Immature natural killer cell (primary cell): ENCODE measurements around the gene LIPT1. TPM values are rescaled to one million over a fixed set of nuclear protein-coding genes. Genes with fewer than 3 reads are reported as not detected.
"Not testable (repeated sequence)": the region's sequence is repeated elsewhere in the genome, so short reads cannot be mapped to it uniquely, and the experiment has no call there.

Experiments
- DNase-seq, 3 donors: peaks; one replicate each; pipeline ENCODE4 v3.0.0; 2022; ENCODE audit warnings: mixed read lengths in 1 of 3
- H3K27ac Mint-ChIP-seq, 6 donors: one replicate each; pipeline ENCODE4 v1.8.0; 2020; ENCODE audit warnings: mixed read lengths in 6 of 6, mild to moderate bottlenecking in 5 of 6, inconsistent platforms in 4 of 6, moderate library complexity in 3 of 6
- H3K27me3 Mint-ChIP-seq, 3 donors: one replicate each; pipeline ENCODE4 v1.8.0; 2020 to 2021; ENCODE audit warnings: low read depth in 3 of 3, mild to moderate bottlenecking in 3 of 3, mixed read lengths in 3 of 3, moderate library complexity in 3 of 3, inconsistent platforms in 1 of 3
- H3K36me3 Mint-ChIP-seq, 3 donors: one replicate each; pipeline ENCODE4 v1.8.0; 2020; ENCODE audit warnings: mixed read lengths in 3 of 3, inconsistent platforms in 2 of 3, mild to moderate bottlenecking in 2 of 3
- H3K4me1 Mint-ChIP-seq, 2 donors: one replicate each; pipeline ENCODE4 v1.8.0; 2020; ENCODE audit warnings: inconsistent platforms in 2 of 2, mild to moderate bottlenecking in 2 of 2, mixed read lengths in 2 of 2, moderate library complexity in 1 of 2
- H3K4me3 Mint-ChIP-seq, 5 donors: one replicate each; pipeline ENCODE4 v1.8.0; 2020; ENCODE audit warnings: mild to moderate bottlenecking in 5 of 5, mixed read lengths in 5 of 5, inconsistent platforms in 3 of 5, moderate library complexity in 3 of 5
- H3K9me3 Mint-ChIP-seq, 6 donors: one replicate each; pipeline ENCODE4 v1.8.0; 2020; ENCODE audit warnings: mild to moderate bottlenecking in 6 of 6, mixed read lengths in 6 of 6, inconsistent platforms in 4 of 6, moderate library complexity in 3 of 6
- polyA plus RNA-seq, 3 donors: library from polyadenylated mRNA; unstranded; fragments of 300-500 nt; fragmentation: Illumina TruSeq; gene quantifications; one replicate each; pipeline ENCODE4 v1.2.3, GENCODE V29; 2021

LIPT1 gene
- 10 to 100 TPM; 11.6 to 21.3 (median 20.7) TPM for polyA plus RNA-seq

GRCh38 chr2:99154643-99155536 is at the start of gene LIPT1, which contains the start of gene TSGA10:
Gene LIPT1, plus strand, starts transcription at chr2:99154967. Its CDS starts 6,991 bp downstream, at chr2:99161958.
Gene TSGA10, minus strand, starts transcription at chr2:99154942. Its CDS starts 45,503 bp downstream, at chr2:99109439.
- peak; percentile 91 to 92 (median 91) for DNase-seq
- no peak within 1 kb of the TSS for H3K4me3 Mint-ChIP-seq
- peak within 1 kb of the TSS in 1 of 6 donors; percentile 97 for H3K27ac Mint-ChIP-seq
- peaks cover 11 to 40% of the 10 kb centered on the region in 2 donors for H3K4me1 Mint-ChIP-seq
- no peaks in the 10 kb centered on the region for H3K9me3 Mint-ChIP-seq
- peaks cover 11 to 21% (median 12%) of the 10 kb centered on the region in 3 donors for H3K36me3 Mint-ChIP-seq
- H3K27me3 Mint-ChIP-seq = peaks cover 4 to 17% (median 7%) of the 10 kb centered on the region in 3 donors

DNA sequence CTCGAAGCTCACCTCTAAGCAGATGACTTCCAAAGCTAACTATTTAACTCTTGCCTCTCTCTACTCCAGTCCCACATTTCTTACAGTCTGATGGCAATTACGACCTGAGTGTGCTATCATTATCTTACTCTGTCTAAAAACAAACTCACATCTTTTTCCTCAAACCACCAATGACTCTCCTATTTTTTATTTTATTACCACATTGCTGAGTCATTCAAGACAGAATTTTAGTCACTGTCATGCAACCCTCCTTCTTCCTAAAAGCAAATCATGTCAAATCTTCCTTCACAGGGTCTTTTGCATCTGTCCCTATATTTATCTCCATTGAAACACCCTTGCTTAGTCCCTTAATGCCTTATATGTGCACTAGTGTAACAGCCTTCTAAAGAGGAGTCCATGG is 47.9 kb upstream of the LIPT1 start:
- peaks cover 0 to 7% (median 0%) of the 10 kb centered on the region in 3 donors for H3K36me3 Mint-ChIP-seq
- no peak overlapping the region for H3K4me3 Mint-ChIP-seq
- no peaks in the 10 kb centered on the region for H3K4me1 Mint-ChIP-seq
- H3K27ac Mint-ChIP-seq = no peak overlapping the region
- no peak for DNase-seq
- H3K27me3 Mint-ChIP-seq = no peaks in the 10 kb centered on the region
- H3K9me3 Mint-ChIP-seq = no peaks in the 10 kb centered on the region

DNA sequence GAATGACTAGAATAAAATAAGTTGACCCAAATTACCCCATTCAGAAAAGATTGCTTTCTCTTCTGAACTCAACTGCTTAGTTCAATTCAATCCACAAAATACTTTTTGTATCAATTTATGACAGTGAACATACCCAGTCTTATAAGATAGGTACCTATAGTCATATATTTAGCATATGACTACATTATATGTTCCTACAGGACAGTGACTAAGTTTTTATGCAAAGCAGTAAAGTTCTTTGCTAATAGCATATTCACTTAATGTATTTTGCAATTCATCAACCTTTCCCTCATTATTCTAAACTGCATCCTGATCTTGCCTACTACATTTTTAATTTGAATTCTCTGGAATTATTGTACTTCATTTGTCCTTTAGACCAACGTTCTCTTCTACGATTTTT is 43.5 kb upstream of the LIPT1 start:
- H3K9me3 Mint-ChIP-seq = no peaks in the 10 kb centered on the region
- no peaks in the 10 kb centered on the region for H3K4me1 Mint-ChIP-seq
- DNase-seq = no peak
- no peak overlapping the region for H3K4me3 Mint-ChIP-seq
- H3K27ac Mint-ChIP-seq = no peak overlapping the region
- peaks cover 0 to 3% (median 0%) of the 10 kb centered on the region in 3 donors for H3K36me3 Mint-ChIP-seq
- H3K27me3 Mint-ChIP-seq = peaks cover 0 to 2% (median 0%) of the 10 kb centered on the region in 3 donors

DNA sequence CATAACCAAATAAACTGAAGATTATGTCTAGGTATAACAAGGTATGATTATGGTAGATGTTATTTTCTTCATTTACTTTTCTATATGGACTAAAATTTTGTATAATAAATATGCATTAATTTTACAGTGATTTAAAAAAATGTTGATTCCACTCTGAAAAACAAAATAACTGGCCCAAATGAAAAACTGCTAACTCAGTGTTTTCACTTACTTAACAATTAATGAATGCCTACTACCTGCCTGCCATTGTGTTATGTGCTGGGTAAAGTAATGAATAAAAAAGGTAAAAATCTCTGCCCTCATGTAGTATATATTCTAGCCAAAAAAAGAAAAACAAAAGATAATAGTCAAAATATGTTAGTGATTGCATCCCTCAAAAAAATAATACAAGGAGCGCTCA is 42.8 kb upstream of the LIPT1 start:
- Mint-ChIP-seq H3K4me3 (no peak overlapping the region), H3K27me3 (peaks cover 0 to 2% (median 0%) of the 10 kb centered on the region in 3 donors), H3K36me3 (peaks cover 0 to 3% (median 0%) of the 10 kb centered on the region in 3 donors), H3K9me3 (no peaks in the 10 kb centered on the region), H3K4me1 (no peaks in the 10 kb centered on the region), H3K27ac (no peak overlapping the region)
- DNase-seq = no peak

DNA sequence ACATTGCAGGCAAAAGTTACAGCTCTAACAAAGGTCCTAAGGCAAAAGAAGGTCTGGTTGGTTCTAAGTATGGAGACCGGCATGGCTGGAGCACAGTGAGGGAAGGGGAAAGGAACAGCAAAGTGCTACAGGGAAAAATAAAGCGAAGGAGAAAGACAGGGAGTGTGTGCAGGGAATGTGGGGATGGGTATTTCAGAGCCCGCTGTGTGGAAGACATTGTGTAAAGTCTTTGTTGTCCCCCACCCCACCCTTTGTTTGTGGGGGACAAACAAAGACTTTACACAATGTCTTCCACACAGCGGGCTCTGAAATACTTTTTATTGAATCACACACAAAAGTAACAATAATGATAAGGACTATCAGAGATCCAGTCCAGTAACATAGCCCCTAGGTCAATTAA is 42.1 kb upstream of the LIPT1 start:
- peaks cover 0 to 2% (median 0%) of the 10 kb centered on the region in 3 donors for H3K27me3 Mint-ChIP-seq
- no peaks in the 10 kb centered on the region for H3K9me3 Mint-ChIP-seq
- no peak overlapping the region for H3K4me3 Mint-ChIP-seq
- no peak for DNase-seq
- no peak overlapping the region for H3K27ac Mint-ChIP-seq
- H3K36me3 Mint-ChIP-seq = peaks cover 0 to 3% (median 0%) of the 10 kb centered on the region in 3 donors
- no peaks in the 10 kb centered on the region for H3K4me1 Mint-ChIP-seq

- no peaks in the 10 kb centered on the region for H3K4me1 Mint-ChIP-seq
- no peak overlapping the region for H3K27ac Mint-ChIP-seq
- no peak for DNase-seq
- H3K36me3 Mint-ChIP-seq = peaks cover 34 to 55% (median 43%) of the 10 kb centered on the region in 3 donors
- no peak overlapping the region for H3K4me3 Mint-ChIP-seq
- peaks cover 0 to 9% (median 3%) of the 10 kb centered on the region in 3 donors for H3K27me3 Mint-ChIP-seq
- H3K9me3 Mint-ChIP-seq = peaks cover 25 to 48% (median 36%) of the 10 kb centered on the region in 6 donors
Measured at GRCh38 chr2:99127981-99128380, 26.8 kb upstream of the LIPT1 start.

DNA sequence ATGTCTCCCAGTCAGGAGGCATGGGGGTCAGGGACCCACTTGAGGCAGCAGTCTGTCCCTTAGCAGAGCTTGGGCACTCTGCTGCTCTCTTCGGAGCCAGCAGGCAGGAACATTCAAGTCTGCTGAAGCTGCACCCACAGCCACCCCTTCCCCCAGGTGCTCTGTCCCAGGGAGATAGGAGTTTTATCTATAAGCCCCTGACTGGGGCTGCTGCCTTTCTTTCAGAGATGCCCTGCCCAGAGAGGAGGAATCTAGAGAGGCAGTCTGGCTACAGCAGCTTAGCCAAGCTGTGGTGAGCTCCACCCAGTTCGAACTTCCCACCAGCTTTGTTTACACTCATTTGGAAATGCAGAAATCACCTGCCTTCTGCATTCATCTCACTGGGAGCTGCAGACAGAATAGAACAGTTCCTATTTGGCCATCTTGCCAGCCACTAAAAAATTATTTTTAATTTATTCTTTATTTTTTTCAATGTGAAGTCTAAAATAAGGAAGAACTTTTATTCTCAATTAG is 19.7 kb upstream of the LIPT1 start:
- not testable (repeated sequence) for H3K27ac Mint-ChIP-seq, H3K4me3 Mint-ChIP-seq, DNase-seq, H3K27me3 Mint-ChIP-seq, H3K4me1 Mint-ChIP-seq
- H3K36me3 Mint-ChIP-seq = peaks cover 6 to 20% (median 17%) of the 10 kb centered on the region in 3 donors
- H3K9me3 Mint-ChIP-seq = peaks cover 21 to 45% (median 39%) of the 10 kb centered on the region in 6 donors

DNA sequence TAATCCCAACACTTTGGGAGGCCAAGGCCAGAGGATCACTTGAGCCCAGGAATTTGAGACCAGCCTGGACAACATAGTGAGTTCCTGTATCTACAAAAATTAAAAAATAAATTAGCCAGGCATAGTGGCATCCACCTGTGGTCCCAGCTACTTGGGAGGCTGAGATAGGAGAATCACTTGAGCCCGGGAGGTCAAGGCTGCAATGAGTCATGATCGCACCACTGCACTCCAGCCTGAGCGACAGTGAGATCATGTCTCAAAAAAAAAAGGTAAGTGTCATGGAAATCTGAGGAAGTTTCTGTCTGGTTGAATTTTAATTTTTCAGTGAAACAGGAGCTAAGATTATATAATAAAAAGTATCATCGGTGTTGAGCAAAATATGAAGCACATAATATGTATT is 15.8 kb upstream of the LIPT1 start:
- DNase-seq = no peak
- Mint-ChIP-seq H3K36me3 (peaks cover 0 to 7% (median 6%) of the 10 kb centered on the region in 3 donors), H3K27ac (peak overlapping the region in 1 of 6 donors; percentile 21), H3K4me3 (peak overlapping the region in 1 of 5 donors; percentile 44), H3K4me1 (peaks cover 12 to 26% of the 10 kb centered on the region in 2 donors), H3K9me3 (peaks cover 0 to 6% (median 4%) of the 10 kb centered on the region in 6 donors), H3K27me3 (peaks cover 10 to 11% (median 10%) of the 10 kb centered on the region in 3 donors)

- Mint-ChIP-seq H3K27ac (peak overlapping the region; percentile 95 to 98 (median 96)), H3K4me3 (peak overlapping the region; percentile 92 to 98 (median 96)), H3K36me3 (peaks cover 0 to 4% (median 0%) of the 10 kb centered on the region in 3 donors), H3K27me3 (peaks cover 10 to 11% (median 10%) of the 10 kb centered on the region in 3 donors), H3K4me1 (peaks cover 12 to 26% of the 10 kb centered on the region in 2 donors), H3K9me3 (peaks cover 0 to 2% (median 0%) of the 10 kb centered on the region in 6 donors)
- DNase-seq = no peak
Measured at GRCh38 chr2:99140056-99140859, 14.5 kb upstream of the LIPT1 start.

- no peaks in the 10 kb centered on the region for H3K9me3 Mint-ChIP-seq
- no peak for DNase-seq
- peaks cover 12 to 26% of the 10 kb centered on the region in 2 donors for H3K4me1 Mint-ChIP-seq
- peak overlapping the region; percentile 95 to 98 (median 96) for H3K27ac Mint-ChIP-seq
- peaks cover 0 to 4% (median 0%) of the 10 kb centered on the region in 3 donors for H3K36me3 Mint-ChIP-seq
- peak overlapping the region; percentile 92 to 98 (median 96) for H3K4me3 Mint-ChIP-seq
- H3K27me3 Mint-ChIP-seq = peaks cover 10 to 11% (median 10%) of the 10 kb centered on the region in 3 donors
Measured at GRCh38 chr2:99140860-99141109, 14.0 kb upstream of the LIPT1 start.

DNA sequence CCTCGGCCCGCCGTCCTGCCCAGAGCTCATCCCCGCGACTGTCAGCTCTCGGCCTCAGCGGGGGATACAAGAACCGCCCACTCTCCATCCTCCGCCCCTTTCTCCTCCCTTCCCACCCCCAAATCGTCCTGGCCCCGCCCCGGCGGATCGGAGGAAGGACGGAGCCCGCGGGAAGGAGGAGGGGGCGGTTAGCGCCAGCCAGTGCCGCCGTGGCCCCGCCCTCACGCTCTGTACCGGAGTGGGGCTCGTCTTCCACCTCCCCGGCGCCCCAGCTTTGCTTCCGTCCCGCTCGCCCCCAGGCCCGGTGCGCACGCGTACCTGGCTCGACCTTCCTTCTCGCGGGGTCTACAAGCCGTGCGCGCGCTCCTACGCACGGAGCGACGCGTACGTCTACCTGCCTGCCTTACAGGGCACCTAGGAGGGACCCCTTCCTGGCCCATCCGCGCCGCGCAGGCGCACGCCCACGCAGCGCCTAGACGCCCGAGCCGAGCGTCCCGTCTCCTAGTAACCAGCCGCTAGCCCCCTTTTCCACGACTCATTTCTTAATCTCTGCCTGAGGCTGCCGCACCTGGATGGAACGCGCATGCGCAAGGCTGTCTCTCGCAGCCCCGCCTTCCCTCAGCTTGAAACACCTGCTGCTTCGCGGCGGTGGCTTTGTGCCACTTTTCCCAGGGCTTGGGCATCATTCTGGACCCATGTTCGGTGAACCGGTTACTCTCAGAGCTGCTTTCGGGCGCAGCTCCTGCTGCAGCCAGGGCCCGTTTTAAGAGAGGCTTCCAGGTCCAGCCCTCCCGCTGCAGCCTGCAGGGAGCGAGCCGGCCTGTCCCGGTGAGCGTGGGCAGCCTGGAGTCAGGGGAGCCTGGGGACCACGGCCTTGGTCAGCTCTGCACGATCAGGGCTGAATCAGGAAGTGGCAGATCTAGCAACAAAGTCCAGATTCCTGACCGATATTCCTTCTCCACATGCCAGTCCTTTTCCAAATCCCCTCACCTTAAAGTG is 13.4 kb upstream of the LIPT1 start, which contains the start of gene C2orf15:
Gene C2orf15, plus strand, starts transcription at position 598 of the 999 bp plus-strand sequence. CDS start 8,852 bp downstream, outside the sequence.
- peak within 1 kb of the TSS; percentile 95 to 98 (median 96) for H3K27ac Mint-ChIP-seq
- DNase-seq = peak; percentile 95 to 96 (median 95)
- peaks cover 0 to 4% (median 0%) of the 10 kb centered on the region in 3 donors for H3K36me3 Mint-ChIP-seq
- H3K4me3 Mint-ChIP-seq = peak within 1 kb of the TSS; percentile 92 to 98 (median 96)
- no peaks in the 10 kb centered on the region for H3K9me3 Mint-ChIP-seq
- peaks cover 8 to 11% (median 10%) of the 10 kb centered on the region in 3 donors for H3K27me3 Mint-ChIP-seq
- H3K4me1 Mint-ChIP-seq = peaks cover 12 to 26% of the 10 kb centered on the region in 2 donors

- no peak overlapping the region for H3K27ac Mint-ChIP-seq
- peaks cover 0 to 4% (median 3%) of the 10 kb centered on the region in 3 donors for H3K36me3 Mint-ChIP-seq
- no peak overlapping the region for H3K4me3 Mint-ChIP-seq
- H3K4me1 Mint-ChIP-seq = peaks cover 0 to 19% of the 10 kb centered on the region in 2 donors
- H3K27me3 Mint-ChIP-seq = peaks cover 4 to 17% (median 7%) of the 10 kb centered on the region in 3 donors
- H3K9me3 Mint-ChIP-seq = no peaks in the 10 kb centered on the region
- DNase-seq = no peak
Measured at GRCh38 chr2:99150706-99151105, 4.1 kb upstream of the LIPT1 start.
